Neural cell (in vitro differentiated cells): ENCODE results near the gene PDLIM5.

Experiments
- EP300 ChIP-seq: fragments of 450-650 bp; conservative IDR thresholded peaks from 2 replicates; pipeline ENCODE4 v1.6.1; 2014; ENCODE audit warnings: antibody characterized with exemption, mild to moderate bottlenecking, moderate library complexity; ENCODE audit not compliant: poor library complexity, severe bottlenecking
- EZH2 ChIP-seq: fragments of 200-600, 300-800 bp; shearing (Covaris generic), sonication (generic); IDR thresholded peaks from 2 replicates; pipeline ENCODE4 v1.6.1; 2014; ENCODE audit warnings: antibody characterized with exemption, low read length, borderline replicate concordance, mild to moderate bottlenecking; ENCODE audit not compliant: insufficient read depth, poor library complexity, severe bottlenecking
- MXI1 ChIP-seq: fragments of 450-650 bp; conservative IDR thresholded peaks from 2 replicates; pipeline ENCODE4 v1.6.1; 2014; ENCODE audit warnings: antibody characterized with exemption, mild to moderate bottlenecking; ENCODE audit not compliant: poor library complexity, severe bottlenecking
- POLR2AphosphoS5 ChIP-seq: IDR thresholded peaks from 2 replicates; pipeline ENCODE4 v1.6.1; 2012
- RAD21 ChIP-seq: fragments of 450-650 bp; conservative IDR thresholded peaks from 2 replicates; pipeline ENCODE4 v1.6.1; 2014; ENCODE audit warnings: antibody characterized with exemption, mild to moderate bottlenecking, moderate library complexity
- REST ChIP-seq: IDR thresholded peaks from 2 replicates; pipeline ENCODE4 v1.6.1; 2012; ENCODE audit warnings: borderline replicate concordance
- SMC3 ChIP-seq: fragments of 450-650 bp; conservative IDR thresholded peaks from 2 replicates; pipeline ENCODE4 v1.6.1; 2014; ENCODE audit warnings: antibody characterized with exemption, mild to moderate bottlenecking, moderate library complexity; ENCODE audit not compliant: poor library complexity
- TAF1 ChIP-seq: IDR thresholded peaks from 2 replicates; pipeline ENCODE4 v1.6.1; 2012; ENCODE audit warnings: low read depth
- TF ChIP-seq, protein P1 (sequence below): fragments of 450-650 bp; IDR thresholded peaks from 2 replicates; pipeline ENCODE4 v1.5.1; 2014; ENCODE audit warnings: antibody characterized with exemption, mild to moderate bottlenecking, moderate library complexity; ENCODE audit not compliant: poor library complexity, severe bottlenecking

- TF ChIP-seq, protein P1, sequence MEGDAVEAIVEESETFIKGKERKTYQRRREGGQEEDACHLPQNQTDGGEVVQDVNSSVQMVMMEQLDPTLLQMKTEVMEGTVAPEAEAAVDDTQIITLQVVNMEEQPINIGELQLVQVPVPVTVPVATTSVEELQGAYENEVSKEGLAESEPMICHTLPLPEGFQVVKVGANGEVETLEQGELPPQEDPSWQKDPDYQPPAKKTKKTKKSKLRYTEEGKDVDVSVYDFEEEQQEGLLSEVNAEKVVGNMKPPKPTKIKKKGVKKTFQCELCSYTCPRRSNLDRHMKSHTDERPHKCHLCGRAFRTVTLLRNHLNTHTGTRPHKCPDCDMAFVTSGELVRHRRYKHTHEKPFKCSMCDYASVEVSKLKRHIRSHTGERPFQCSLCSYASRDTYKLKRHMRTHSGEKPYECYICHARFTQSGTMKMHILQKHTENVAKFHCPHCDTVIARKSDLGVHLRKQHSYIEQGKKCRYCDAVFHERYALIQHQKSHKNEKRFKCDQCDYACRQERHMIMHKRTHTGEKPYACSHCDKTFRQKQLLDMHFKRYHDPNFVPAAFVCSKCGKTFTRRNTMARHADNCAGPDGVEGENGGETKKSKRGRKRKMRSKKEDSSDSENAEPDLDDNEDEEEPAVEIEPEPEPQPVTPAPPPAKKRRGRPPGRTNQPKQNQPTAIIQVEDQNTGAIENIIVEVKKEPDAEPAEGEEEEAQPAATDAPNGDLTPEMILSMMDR = no peak
- TF ChIP-seq SMC3 (no peak), POLR2AphosphoS5 (no peak), EZH2 (no peak), EP300 (no peak), TAF1 (no peak), RAD21 (no peak), REST (no peak), MXI1 (no peak)
Observed at GRCh38 chr4:94435874-94436273, 15.9 kb upstream of the PDLIM5 start.
